ENCODE measurements around the gene STAT5A. TPM values are rescaled to one million over a fixed set of nuclear protein-coding genes. Genes with fewer than 3 reads are reported as not detected.
"Not testable (repeated sequence)": the region's sequence is repeated elsewhere in the genome, so short reads cannot be mapped to it uniquely, and the experiment has no call there.

The STAT5A gene
- total RNA-seq, 4 donors from 2014 or later = 42.4 to 97.0 (median 62.7) TPM

- Histone ChIP-seq H3K4me1 (peaks cover 17 to 41% (median 24%) of the 10 kb centered on the region in 4 donors), H3K9me3 (no peaks in the 10 kb centered on the region), H3K27ac (replicated peaks in 1 of 4) (no peak overlapping the region), H3K4me3 (no peak overlapping the region), H3K36me3 (peaks cover 28 to 96% (median 92%) of the 10 kb centered on the region in 4 donors), H3K27me3 (no peaks in the 10 kb centered on the region)
- TF ChIP-seq CTCF (IDR thresholded peaks at IDR 0.05) (no peak), POLR2A (IDR thresholded peaks at IDR 0.05; ENCODE audit: low read depth) (no peak)
- intact Hi-C loops (cut with DNase I) = no loop called here
- 76% methylated on average over 5 of the region's 5 CpGs for WGBS
- no peak for DNase-seq (ENCODE audit: extremely low spot score)
Measured at GRCh38 chr17:42317266-42317845, 29.1 kb downstream of the STAT5A start.

GRCh38 chr17:42317967-42318366, 29.7 kb downstream of the STAT5A start:
- intact Hi-C loops (cut with DNase I) = not testable (repeated sequence)

GRCh38 chr17:42321555-42321954, 33.3 kb downstream of the STAT5A start:
- peaks cover 16 to 100% (median 99%) of the 10 kb centered on the region in 4 donors for H3K36me3 ChIP-seq
- no peaks in the 10 kb centered on the region for H3K9me3 ChIP-seq
- 81% methylated on average over 4 of the region's 4 CpGs for WGBS

More at GRCh38 chr17:42317967-42318366, 29.7 kb downstream of the STAT5A start:
- not testable (repeated sequence) for H3K9me3 ChIP-seq; H3K4me3 ChIP-seq; H3K27me3 ChIP-seq; H3K27ac ChIP-seq (replicated peaks in 1 of 4); DNase-seq (ENCODE audit: extremely low spot score)
- 95% methylated on average over 6 of the region's 6 CpGs for WGBS
- H3K4me1 ChIP-seq = peaks cover 17 to 40% (median 23%) of the 10 kb centered on the region in 4 donors
- H3K36me3 ChIP-seq = peaks cover 28 to 100% (median 97%) of the 10 kb centered on the region in 4 donors

GRCh38 chr17:42322382-42323267, 34.3 kb downstream of the STAT5A start:
- Histone ChIP-seq H3K9me3 (no peaks in the 10 kb centered on the region), H3K36me3 (peaks cover 9 to 100% (median 97%) of the 10 kb centered on the region in 4 donors), H3K27ac (replicated peaks in 1 of 4) (peak overlapping the region; percentile 29 to 62 (median 55)), H3K27me3 (no peaks in the 10 kb centered on the region), H3K4me1 (peaks cover 19 to 44% (median 26%) of the 10 kb centered on the region in 4 donors), H3K4me3 (no peak overlapping the region)
- 40% methylated on average over 10 of the region's 10 CpGs for WGBS
- intact Hi-C loops (cut with DNase I) = loop anchor here (1.0 to 5.0 kb wide), 2 partner anchors 83 to 195 kb away; no protein-coding TSS in a partner anchor
- peak; percentile 99 for DNase-seq (ENCODE audit: extremely low spot score)
- TF ChIP-seq POLR2AphosphoS5 (IDR thresholded peaks at IDR 0.05) (peak; percentile 78), POLR2A (IDR thresholded peaks at IDR 0.05; ENCODE audit: low read depth) (no peak), EP300 (IDR thresholded peaks at IDR 0.05) (no peak), CTCF (IDR thresholded peaks at IDR 0.05) (peak; percentile 98 to 100 (median 99))

More at GRCh38 chr17:42321555-42321954, 33.3 kb downstream of the STAT5A start:
- H3K4me3 ChIP-seq = no peak overlapping the region
- DNase-seq (ENCODE audit: extremely low spot score) = no peak
- peak overlapping the region in 2 of 4 donors; percentile 2 to 12 for H3K27ac ChIP-seq (replicated peaks in 1 of 4)
- H3K27me3 ChIP-seq = no peaks in the 10 kb centered on the region
- H3K4me1 ChIP-seq = peaks cover 19 to 44% (median 26%) of the 10 kb centered on the region in 4 donors
- intact Hi-C loops (cut with DNase I) = loop anchor here (5.0 kb wide), 1 partner anchor 196 kb away; no protein-coding TSS in a partner anchor
- no peak for TF ChIP-seq CTCF (IDR thresholded peaks at IDR 0.05)
- no peak for TF ChIP-seq POLR2A (IDR thresholded peaks at IDR 0.05; ENCODE audit: low read depth)
- TF ChIP-seq POLR2AphosphoS5 (IDR thresholded peaks at IDR 0.05) = no peak
- no peak for TF ChIP-seq EP300 (IDR thresholded peaks at IDR 0.05)

- H3K27me3 ChIP-seq = no peaks in the 10 kb centered on the region
- H3K27ac ChIP-seq (replicated peaks in 1 of 4) = peak overlapping the region; percentile 29 to 71 (median 55)
- H3K36me3 ChIP-seq = peaks cover 9 to 100% (median 93%) of the 10 kb centered on the region in 4 donors
- no peak for DNase-seq (ENCODE audit: extremely low spot score)
- H3K9me3 ChIP-seq = no peaks in the 10 kb centered on the region
- 87% methylated on average over 5 of the region's 5 CpGs for WGBS
- TF ChIP-seq POLR2A (IDR thresholded peaks at IDR 0.05; ENCODE audit: low read depth) (no peak), CTCF (IDR thresholded peaks at IDR 0.05) (no peak), POLR2AphosphoS5 (IDR thresholded peaks at IDR 0.05) (no peak), EP300 (IDR thresholded peaks at IDR 0.05) (no peak)
- H3K4me3 ChIP-seq = no peak overlapping the region
- intact Hi-C loops (cut with DNase I) = loop anchor here (1.0 to 5.0 kb wide), 2 partner anchors 82 to 194 kb away; no protein-coding TSS in a partner anchor
- H3K4me1 ChIP-seq = peaks cover 17 to 46% (median 27%) of the 10 kb centered on the region in 4 donors
Measured at GRCh38 chr17:42323268-42323773, 35.0 kb downstream of the STAT5A start.

Data from esophagus muscularis mucosa (tissue), 4 donors.